SK-N-MC (cell line): ENCODE measurements around the gene LHFPL2.

Experiments used
- DNase-seq: peaks from one replicate; pipeline ENCODE4 v3.0.0-alpha.2; 2011; ENCODE audit warnings: low read depth, low spot score
- H3K27ac ChIP-seq: fragments of 200-600 bp; sonication (generic); 2 replicates; pipeline ENCODE4 v1.5.1; 2016; ENCODE audit warnings: mixed run types
- H3K36me3 ChIP-seq: fragments of 200-600 bp; sonication (generic); 2 replicates; pipeline ENCODE4 v1.6.1; 2017; ENCODE audit warnings: antibody characterized with exemption, low read length, mixed read lengths; ENCODE audit not compliant: insufficient read depth
- H3K4me3 ChIP-seq: fragments of 200-600 bp; sonication (generic); 2 replicates; pipeline ENCODE4 v1.5.1; 2016
- H3K9ac ChIP-seq: fragments of 200-600 bp; sonication (generic); 2 replicates; pipeline ENCODE4 v1.8.0; 2017; ENCODE audit warnings: mixed run types, mixed read lengths; ENCODE audit not compliant: insufficient read length
- H3K9me3 ChIP-seq: fragments of 200-600 bp; sonication (generic); 2 replicates; pipeline ENCODE4 v1.6.1; 2017; ENCODE audit warnings: low read depth, mild to moderate bottlenecking, antibody characterized with exemption, low read length, moderate library complexity, mixed read lengths
- EZH2 ChIP-seq: fragments of 200-600 bp; sonication (generic); IDR thresholded peaks from one replicate; pipeline ENCODE4 v1.6.1; 2017; ENCODE audit warnings: antibody characterized with exemption
- FOXP2 ChIP-seq: optimal IDR thresholded peaks from 2 replicates; pipeline ENCODE3; 2011; ENCODE audit warnings: mild to moderate bottlenecking, moderate library complexity; ENCODE audit not compliant: insufficient read depth; ENCODE audit errors: extremely low read length, control extremely low read depth
- POLR2AphosphoS5 ChIP-seq: IDR thresholded peaks from 2 replicates; pipeline ENCODE4 v1.6.1; 2012; ENCODE audit warnings: mild to moderate bottlenecking, low read depth, low read length, borderline replicate concordance

Gene LHFPL2

DNA sequence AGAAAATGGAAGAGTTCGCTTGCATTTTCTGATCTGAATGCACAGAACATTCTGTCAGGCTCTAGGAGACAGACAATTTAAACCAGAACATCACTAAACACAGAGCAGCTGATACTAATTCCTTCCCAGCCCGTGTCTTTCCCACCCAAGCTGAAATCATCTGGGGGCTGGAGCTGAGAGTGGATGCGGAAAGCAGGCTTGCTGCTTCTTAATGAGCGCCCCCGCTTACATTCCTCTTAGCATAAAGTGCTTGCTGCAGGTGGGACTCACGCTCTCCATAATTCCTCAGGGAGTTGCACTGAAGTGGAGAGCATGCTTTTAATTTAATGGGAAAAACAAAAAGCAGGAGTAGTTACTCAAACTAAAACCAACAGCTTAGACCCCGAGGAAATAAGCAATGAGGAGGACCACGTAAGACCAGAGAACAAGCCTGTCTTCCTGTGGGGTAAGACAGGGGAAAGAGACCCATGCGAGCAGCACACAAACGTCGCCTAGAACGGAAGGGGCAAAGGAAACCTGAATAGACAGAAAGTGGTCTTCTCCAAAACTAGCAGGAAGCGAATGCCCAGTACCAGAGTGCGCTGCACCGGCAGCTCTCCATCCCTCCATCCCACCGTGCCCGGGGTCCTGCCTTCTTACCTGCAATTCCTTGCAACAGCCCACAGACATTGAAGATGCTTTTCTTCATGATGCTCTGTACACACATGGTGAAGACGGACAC, 139.3 kb downstream of the LHFPL2 start:
- Histone ChIP-seq H3K36me3 (no peaks in the 10 kb centered on the region), H3K27ac (no peak overlapping the region), H3K9ac (no peak overlapping the region), H3K9me3 (no peaks in the 10 kb centered on the region), H3K4me3 (no peak overlapping the region)
- DNase-seq, result no peak
- no peak for TF ChIP-seq EZH2
- no peak for TF ChIP-seq POLR2AphosphoS5
- TF ChIP-seq FOXP2, result no peak

DNA sequence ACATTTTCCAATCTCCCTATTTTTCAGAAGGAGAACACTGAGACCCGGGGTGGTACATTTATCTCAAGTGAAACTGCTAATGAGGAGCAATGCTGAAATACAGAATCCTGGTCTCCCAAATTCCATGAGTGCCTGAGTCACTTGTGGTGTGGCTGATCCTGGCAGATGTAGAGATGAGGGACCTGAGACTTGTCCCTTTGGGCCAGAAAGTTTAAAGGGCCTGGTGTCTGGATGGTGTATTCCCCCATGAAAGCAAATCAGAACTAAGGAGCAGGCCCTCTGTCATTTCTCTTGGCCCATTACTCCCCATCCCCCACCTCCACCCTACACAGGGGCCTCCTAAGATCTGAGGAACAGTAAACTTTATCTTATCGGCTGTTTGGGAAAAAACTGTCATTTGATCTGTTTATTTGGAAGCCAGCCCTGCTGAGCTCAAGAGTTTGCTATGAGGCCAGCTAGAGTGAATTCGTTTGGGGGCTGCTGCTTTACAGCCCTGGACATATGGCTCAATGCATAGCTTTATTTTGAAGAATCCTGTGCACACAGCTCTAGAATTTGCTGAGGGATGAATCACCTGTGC, 140.3 kb downstream of the LHFPL2 start:
- no peaks in the 10 kb centered on the region for H3K9me3 ChIP-seq
- H3K4me3 ChIP-seq, result no peak overlapping the region
- no peak overlapping the region for H3K9ac ChIP-seq
- no peak overlapping the region for H3K27ac ChIP-seq
- H3K36me3 ChIP-seq, result no peaks in the 10 kb centered on the region
- TF ChIP-seq EZH2 (no peak), FOXP2 (no peak), POLR2AphosphoS5 (no peak)
- DNase-seq, result no peak

GRCh38 chr5:78507531-78507930, 141.0 kb downstream of the LHFPL2 start:
- no peak overlapping the region for H3K4me3 ChIP-seq
- TF ChIP-seq EZH2 (no peak), POLR2AphosphoS5 (no peak), FOXP2 (no peak)
- H3K9me3 ChIP-seq, result no peaks in the 10 kb centered on the region
- no peak overlapping the region for H3K27ac ChIP-seq
- H3K9ac ChIP-seq, result no peak overlapping the region
- no peaks in the 10 kb centered on the region for H3K36me3 ChIP-seq
- DNase-seq, result no peak

GRCh38 chr5:78506261-78507024, 142.1 kb downstream of the LHFPL2 start:
- no peaks in the 10 kb centered on the region for H3K36me3 ChIP-seq

GRCh38 chr5:78505860-78506259, 142.7 kb downstream of the LHFPL2 start:
- Histone ChIP-seq H3K27ac (no peak overlapping the region), H3K4me3 (no peak overlapping the region), H3K36me3 (no peaks in the 10 kb centered on the region), H3K9me3 (no peaks in the 10 kb centered on the region), H3K9ac (no peak overlapping the region)
- TF ChIP-seq FOXP2 (no peak), EZH2 (no peak), POLR2AphosphoS5 (no peak)
- DNase-seq, result no peak

More at GRCh38 chr5:78506261-78507024, 142.1 kb downstream of the LHFPL2 start:
- Histone ChIP-seq H3K9ac (no peak overlapping the region), H3K9me3 (no peaks in the 10 kb centered on the region), H3K4me3 (no peak overlapping the region), H3K27ac (no peak overlapping the region)
- TF ChIP-seq FOXP2, result no peak
- no peak for TF ChIP-seq EZH2
- TF ChIP-seq POLR2AphosphoS5, result no peak
- DNase-seq, result no peak

DNA sequence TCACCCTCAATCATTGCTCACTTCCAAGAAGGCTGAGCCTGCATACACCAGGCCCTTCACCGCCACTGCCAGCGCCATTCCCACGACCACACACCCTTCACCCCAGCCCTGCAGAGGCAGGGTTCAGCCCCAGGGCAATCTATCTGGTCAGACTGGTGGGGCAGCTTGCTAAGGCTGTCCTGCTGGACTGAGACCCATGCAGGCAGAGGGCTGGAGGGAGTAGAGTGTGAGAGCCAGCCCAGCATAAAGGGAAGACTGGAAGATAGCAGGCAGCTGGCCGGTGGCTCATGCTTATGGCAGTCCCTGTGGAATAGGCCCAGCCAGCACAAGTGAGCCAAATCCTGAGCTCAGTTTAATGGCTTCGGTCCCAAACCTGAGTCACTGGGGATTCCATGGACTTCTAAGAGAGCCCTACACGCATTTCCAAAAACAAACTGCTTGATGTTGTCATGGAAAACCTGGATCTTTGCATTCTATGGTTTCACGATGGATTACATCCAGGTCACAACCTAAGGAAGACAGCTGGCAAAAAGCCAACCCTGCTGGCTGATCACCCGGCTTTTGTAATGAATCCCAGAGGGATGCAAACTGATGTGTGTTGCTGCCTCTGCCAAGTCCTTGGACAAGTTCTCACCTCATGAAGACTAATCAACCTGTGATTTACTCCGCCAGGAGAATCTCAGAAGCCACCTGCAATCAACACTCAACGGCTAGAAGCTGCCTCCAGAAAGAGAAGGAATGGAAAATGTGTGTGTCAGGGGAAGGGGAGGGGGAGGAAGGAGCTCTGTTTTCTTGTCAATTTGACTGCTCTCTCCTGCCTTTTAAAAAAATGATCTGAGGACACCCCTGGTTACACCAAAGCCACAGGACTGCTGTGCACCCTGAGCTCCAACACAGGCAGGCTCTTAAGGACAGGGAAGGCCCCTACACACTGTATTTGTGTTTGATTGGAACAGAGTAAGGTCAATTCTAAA, 143.6 kb downstream of the LHFPL2 start:
- no peak overlapping the region for H3K27ac ChIP-seq

GRCh38 chr5:78503958-78504653, 144.5 kb downstream of the LHFPL2 start:
- Histone ChIP-seq H3K4me3 (no peak overlapping the region), H3K36me3 (no peaks in the 10 kb centered on the region), H3K9me3 (no peaks in the 10 kb centered on the region), H3K27ac (no peak overlapping the region), H3K9ac (no peak overlapping the region)
- no peak for DNase-seq
- TF ChIP-seq POLR2AphosphoS5 (no peak), EZH2 (no peak), FOXP2 (no peak)

More for the DNA sequence above, 143.6 kb downstream of the LHFPL2 start:
- no peak for DNase-seq
- no peak overlapping the region for H3K9ac ChIP-seq
- H3K9me3 ChIP-seq, result no peaks in the 10 kb centered on the region
- no peak for TF ChIP-seq POLR2AphosphoS5
- no peak for TF ChIP-seq FOXP2
- no peak for TF ChIP-seq EZH2
- no peak overlapping the region for H3K4me3 ChIP-seq
- H3K36me3 ChIP-seq, result no peaks in the 10 kb centered on the region
